HG03280 (cell line): ENCODE measurements around the gene ANAPC2.
A peak's percentile ranks its signal among the peaks of the same experiment; 100 is the strongest.

Experiments used
- ATAC-seq: cut with Tn5 transposase; IDR thresholded peaks from one replicate; pipeline ENCODE4 v1.9.1; 2021; ENCODE audit warnings: mild to moderate bottlenecking, moderate library complexity; ENCODE audit not compliant: unreplicated experiment

Gene ANAPC2

GRCh38 chr9:137164370-137165249 is 23.8 kb downstream of the ANAPC2 start:
- ATAC-seq: no peak

GRCh38 chr9:137163805-137164204 is 24.6 kb downstream of the ANAPC2 start:
- ATAC-seq: no peak

GRCh38 chr9:137163365-137163715 is 25.0 kb downstream of the ANAPC2 start:
- no peak for ATAC-seq

DNA sequence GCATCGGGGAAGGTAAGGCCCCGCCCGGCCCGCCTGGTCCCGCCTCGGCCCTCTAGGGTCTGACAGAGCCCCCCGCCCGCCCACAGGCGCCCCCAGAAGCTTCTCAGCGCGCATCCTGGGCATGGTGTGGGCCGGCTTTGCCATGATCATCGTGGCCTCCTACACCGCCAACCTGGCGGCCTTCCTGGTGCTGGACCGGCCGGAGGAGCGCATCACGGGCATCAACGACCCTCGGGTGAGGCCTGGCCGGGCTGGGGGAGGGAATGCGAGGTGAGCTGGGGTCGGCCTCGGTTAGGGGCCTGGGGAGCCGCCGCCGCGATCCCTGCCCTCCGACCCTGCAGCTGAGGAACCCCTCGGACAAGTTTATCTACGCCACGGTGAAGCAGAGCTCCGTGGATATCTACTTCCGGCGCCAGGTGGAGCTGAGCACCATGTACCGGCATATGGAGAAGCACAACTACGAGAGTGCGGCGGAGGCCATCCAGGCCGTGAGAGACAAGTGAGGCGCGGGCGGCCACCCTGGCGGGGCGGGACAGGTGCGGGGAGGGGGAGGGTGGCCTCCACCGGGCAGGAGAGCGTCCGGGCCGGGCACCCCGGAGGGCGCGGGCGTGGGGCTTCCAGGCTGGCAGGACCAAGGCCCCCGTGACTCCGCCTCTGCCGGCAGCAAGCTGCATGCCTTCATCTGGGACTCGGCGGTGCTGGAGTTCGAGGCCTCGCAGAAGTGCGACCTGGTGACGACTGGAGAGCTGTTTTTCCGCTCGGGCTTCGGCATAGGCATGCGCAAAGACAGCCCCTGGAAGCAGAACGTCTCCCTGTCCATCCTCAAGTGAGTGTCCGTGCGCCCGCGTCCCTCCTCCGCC is 25.6 kb downstream of the ANAPC2 start:
- no peak for ATAC-seq

GRCh38 chr9:137161558-137162486 is 26.5 kb downstream of the ANAPC2 start:
- ATAC-seq: no peak

- ATAC-seq: no peak
These were observed 27.4 kb downstream of the ANAPC2 start for GRCh38 chr9:137160716-137161557.

- ATAC-seq: no peak
These were observed 28.3 kb downstream of the ANAPC2 start for GRCh38 chr9:137160054-137160425.

GRCh38 chr9:137159105-137160053 is 29.0 kb downstream of the ANAPC2 start:
- ATAC-seq: no peak

- ATAC-seq: no peak
These were observed 29.7 kb downstream of the ANAPC2 start for GRCh38 chr9:137158625-137159024.

DNA sequence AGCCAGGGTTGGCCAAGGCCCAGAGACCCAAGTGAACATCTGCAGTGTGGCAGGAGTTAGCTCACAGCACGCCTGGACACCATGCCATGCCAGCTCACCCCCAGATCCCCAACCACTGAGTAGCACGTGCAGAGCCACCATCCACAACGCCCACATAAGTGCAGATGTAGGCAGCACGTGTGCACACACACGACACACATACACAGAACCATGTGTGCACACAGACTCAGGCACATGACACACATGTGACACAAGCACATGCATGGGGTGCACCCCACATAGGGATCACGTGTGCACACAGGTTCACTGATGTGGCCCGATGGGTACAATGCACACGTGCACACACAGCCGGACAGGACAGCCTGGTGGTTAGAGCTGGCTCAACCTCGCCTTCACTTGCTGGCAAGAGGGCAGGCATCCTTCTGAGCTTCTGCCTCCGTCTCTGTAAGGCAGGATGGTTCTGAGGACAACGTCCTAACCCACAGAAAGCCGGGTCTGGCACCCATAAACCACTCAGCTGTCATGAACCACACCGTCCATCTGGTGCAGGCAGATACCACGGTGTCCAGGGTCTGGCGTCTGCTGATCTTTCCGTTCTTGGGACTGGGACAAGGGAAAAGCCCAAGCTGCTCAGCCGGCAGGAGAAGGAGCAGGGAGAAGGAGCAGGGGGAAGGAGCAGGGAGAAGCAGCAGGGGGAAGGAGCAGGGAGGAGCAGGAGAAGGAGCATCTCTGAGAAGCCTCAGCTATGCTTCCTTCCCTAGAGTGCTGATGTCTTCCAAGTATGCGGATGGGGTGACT is 30.5 kb downstream of the ANAPC2 start:
- no peak for ATAC-seq

- peak; percentile 40 for ATAC-seq
These were observed 31.6 kb downstream of the ANAPC2 start for GRCh38 chr9:137156567-137157375.

- no peak for ATAC-seq
These were observed 35.4 kb downstream of the ANAPC2 start for GRCh38 chr9:137152844-137153405.

GRCh38 chr9:137150617-137151457 is 37.5 kb downstream of the ANAPC2 start:
- ATAC-seq: peak; percentile 43

- ATAC-seq: peak; percentile 27
These were observed 38.3 kb downstream of the ANAPC2 start for GRCh38 chr9:137149942-137150616.

GRCh38 chr9:137149363-137149762 is 39.0 kb downstream of the ANAPC2 start:
- ATAC-seq: no peak
